HepG2 (cell line): Measurements from ENCODE around the gene PSAP. TPM values are rescaled to one million over a fixed set of nuclear protein-coding genes. Genes with fewer than 3 reads are reported as not detected.

Experiments
- ARNT ChIP-seq: fragments of 450-650 bp; IDR thresholded peaks from 2 replicates; pipeline ENCODE4 v1.6.1; 2017
- GABPB1 ChIP-seq: IDR thresholded peaks from 2 replicates; pipeline ENCODE4 v1.6.1; 2016; ENCODE audit warnings: mild to moderate bottlenecking, missing genetic modification reagents, moderate library complexity, missing compliant biosample characterization
- GTF2F1 ChIP-seq: fragments of 150-350 bp; IDR thresholded peaks from 2 replicates; pipeline ENCODE4 v1.6.1; 2014; ENCODE audit warnings: low read length
- MIER3 ChIP-seq: IDR thresholded peaks from 2 replicates; pipeline ENCODE4 v1.6.1; 2016; ENCODE audit warnings: missing compliant biosample characterization, borderline replicate concordance
- NONO ChIP-seq, 2 experiments: fragments of 450-650 bp in 1 of 2; sonication (generic) in 1 of 2; formaldehyde crosslinking in 1 of 2; IDR thresholded peaks in 1 of 2; conservative IDR thresholded peaks in 1 of 2; 2 replicates each; pipeline versions ENCODE4 v1.6.1 to v1.8.0; 2017 to 2022; ENCODE audit warnings: mild to moderate bottlenecking in 1 of 2, missing genetic modification reagents in 1 of 2, moderate library complexity in 1 of 2
- PHF20 ChIP-seq: sonication (generic); formaldehyde crosslinking; IDR thresholded peaks from 2 replicates; pipeline ENCODE4 v1.5.0; 2020; ENCODE audit warnings: mild to moderate bottlenecking, missing genetic modification reagents
- POGK ChIP-seq: sonication (generic); formaldehyde crosslinking; conservative IDR thresholded peaks from 2 replicates; pipeline ENCODE4 v1.8.0; 2022; ENCODE audit warnings: mild to moderate bottlenecking, moderate library complexity, missing genetic modification reagents
- STAG1 ChIP-seq: sonication (generic); formaldehyde crosslinking; IDR thresholded peaks from 2 replicates; pipeline ENCODE4 v1.4.0; 2020; ENCODE audit warnings: missing genetic modification reagents
- TERF1 ChIP-seq: sonication (generic); formaldehyde crosslinking; IDR thresholded peaks from 2 replicates; pipeline ENCODE4 v1.8.0; 2022; ENCODE audit warnings: mild to moderate bottlenecking, missing genetic modification reagents, moderate library complexity
- THAP8 ChIP-seq: sonication (generic); formaldehyde crosslinking; IDR thresholded peaks from 2 replicates; pipeline ENCODE4 v1.5.1; 2020; ENCODE audit warnings: missing genetic modification reagents, mild to moderate bottlenecking, borderline replicate concordance
- XBP1 ChIP-seq: sonication (generic); formaldehyde crosslinking; IDR thresholded peaks from 2 replicates; pipeline ENCODE4 v1.5.0; 2020; ENCODE audit warnings: missing genetic modification reagents
- ZFP91 ChIP-seq: sonication (generic); formaldehyde crosslinking; IDR thresholded peaks from 2 replicates; pipeline ENCODE4 v1.9.0; 2022; ENCODE audit warnings: missing genetic modification reagents, mild to moderate bottlenecking, borderline replicate concordance
- ZNF275 ChIP-seq: sonication (generic); formaldehyde crosslinking; IDR thresholded peaks from 2 replicates; pipeline ENCODE4 v1.8.0; 2022; ENCODE audit warnings: missing genetic modification reagents, mild to moderate bottlenecking, inconsistent platforms, borderline replicate concordance
- ZNF296 ChIP-seq: sonication (generic); formaldehyde crosslinking; conservative IDR thresholded peaks from 2 replicates; pipeline ENCODE4 v1.5.0; 2020; ENCODE audit warnings: mild to moderate bottlenecking, missing genetic modification reagents
- ZNF362 ChIP-seq: sonication (generic); formaldehyde crosslinking; IDR thresholded peaks from 2 replicates; pipeline ENCODE4 v1.4.0; 2020; ENCODE audit warnings: missing genetic modification reagents, mild to moderate bottlenecking, borderline replicate concordance
- ZNF546 ChIP-seq: sonication (generic); formaldehyde crosslinking; conservative IDR thresholded peaks from 2 replicates; pipeline ENCODE4 v1.8.1; 2023; ENCODE audit warnings: mild to moderate bottlenecking, missing genetic modification reagents
- ZNF747 ChIP-seq: sonication (generic); formaldehyde crosslinking; IDR thresholded peaks from 2 replicates; pipeline ENCODE4 v1.8.1; 2023; ENCODE audit warnings: missing genetic modification reagents, mild to moderate bottlenecking, borderline replicate concordance
- ZNF770 ChIP-seq: sonication (generic); formaldehyde crosslinking; IDR thresholded peaks from 2 replicates; pipeline ENCODE4 v1.5.0; 2020; ENCODE audit warnings: mild to moderate bottlenecking, missing genetic modification reagents
- polyA plus RNA-seq, 8 experiments: library from polyadenylated mRNA; depleted of rRNA in 3 of 8; stranded (reverse) in 7 of 8; unstranded in 1 of 8; fragments of >200 nt; fragmentation: Illumina TruSeq in 4 of 8; extraction: Trizol in 4 of 8; gene quantifications; 2 replicates each; pipeline versions ENCODE4 v1.2.1 to v1.2.3, GENCODE V29; 2011 to 2016; ENCODE audit warnings: low read depth in 4 of 8, missing spikeins in 1 of 8, mixed read lengths in 1 of 8; ENCODE audit not compliant: insufficient read depth in 1 of 8
- total RNA-seq, 5 experiments: library from RNA; depleted of rRNA; stranded (reverse); fragments of >200 nt; fragmentation: Illumina TruSeq; extraction: Trizol; gene quantifications; 2 replicates each; pipeline ENCODE4 v1.2.3, GENCODE V29; 2016; ENCODE audit warnings: low read depth in 1 of 5

PSAP gene
- total and polyA plus RNA-seq, 2 of the 13 experiments (the other 11 are each of a cell fraction or from before 2014, with no cell fraction given), result 323 to 643 TPM

GRCh38 chr10:71773221-71773971 lies 77.7 kb downstream of the PSAP start, which contains the start of gene VSIR (continued):
- peak; percentile 52; the same call in 1 of the 2 replicates for TF ChIP-seq POGK (CRISPR knock-in tag)
- no peak for TF ChIP-seq XBP1
- no peak for TF ChIP-seq GTF2F1
- TF ChIP-seq STAG1 (CRISPR knock-in tag), result peak; percentile 57
- no peak for TF ChIP-seq ZNF362 (CRISPR knock-in tag)
- no peak for TF ChIP-seq ZNF275 (CRISPR knock-in tag)
- TF ChIP-seq GABPB1 (CRISPR knock-in tag), result peak; percentile 40; the same call in 1 of the 2 replicates
- no peak for TF ChIP-seq THAP8 (CRISPR knock-in tag)
- no peak for TF ChIP-seq ARNT
- TF ChIP-seq MIER3 (CRISPR knock-in tag), result no peak
- TF ChIP-seq NONO (IDR thresholded peaks at IDR 0.05), result no peak
- TF ChIP-seq NONO (CRISPR knock-in tag; conservative IDR thresholded peaks at IDR 0.05), result 0 out of 2 replicates have a peak, but pooled peaks have one; percentile 27
- TF ChIP-seq ZNF770 (CRISPR knock-in tag), result no peak
- no peak for TF ChIP-seq ZFP91 (CRISPR knock-in tag)
- no peak for TF ChIP-seq PHF20
- no peak for TF ChIP-seq TERF1 (CRISPR knock-in tag)
- TF ChIP-seq ZNF546, result no peak
- TF ChIP-seq ZNF296, result no peak
- 0 out of 2 replicates have a peak, but pooled peaks have one; percentile 43 for TF ChIP-seq ZNF747 (CRISPR knock-in tag)
